K562 (cell line): ENCODE data around the gene SLC9A7.

Source experiments
- NCOA2 ChIP-seq, 2 experiments: fragments of 450-650 bp; IDR thresholded peaks; 2 replicates each; pipeline ENCODE4 v1.6.1; 2018; ENCODE audit warnings: mild to moderate bottlenecking in 2 of 2, moderate library complexity in 1 of 2; ENCODE audit not compliant: partially characterized antibody in 2 of 2
- RUNX1 ChIP-seq: sonication (generic); IDR thresholded peaks from 2 replicates; pipeline ENCODE4 v1.6.1; 2016; ENCODE audit warnings: antibody characterized with exemption, low read depth
- SETDB1 ChIP-seq: IDR thresholded peaks from one replicate; pipeline ENCODE4 v1.6.1; 2012; ENCODE audit warnings: low read length, control low read depth, inconsistent platforms
- TOE1 ChIP-seq, 2 experiments: fragments of 450-650 bp in 1 of 2; sonication (generic) in 1 of 2; formaldehyde crosslinking in 1 of 2; IDR thresholded peaks; 2 replicates each; pipeline versions ENCODE4 v1.7.1 to v1.8.0; 2016 to 2022; ENCODE audit warnings: borderline replicate concordance in 2 of 2, mild to moderate bottlenecking in 2 of 2, antibody characterized with exemption in 1 of 2, inconsistent platforms in 1 of 2, low read depth in 1 of 2, missing genetic modification reagents in 1 of 2, moderate library complexity in 1 of 2
- ZNF780A ChIP-seq: fragments of 250-450 bp; sonication (Bioruptor Pico); IDR thresholded peaks from 2 replicates; pipeline ENCODE4 v1.5.0; 2021; ENCODE audit warnings: mild to moderate bottlenecking
- TF ChIP-seq, protein P1 (sequence below), 3 experiments: IDR thresholded peaks in 2 of 3; conservative IDR thresholded peaks in 1 of 3; 2 replicates each; pipeline ENCODE4 v1.5.1; 2011 to 2012; ENCODE audit warnings: low read length in 3 of 3, mild to moderate bottlenecking in 3 of 3, control low read depth in 2 of 3, improper control_type of control experiment in 1 of 3, inconsistent platforms in 1 of 3, low read depth in 1 of 3, mixed read lengths in 1 of 3, moderate library complexity in 1 of 3; ENCODE audit not compliant: insufficient read depth in 2 of 3

DNA sequence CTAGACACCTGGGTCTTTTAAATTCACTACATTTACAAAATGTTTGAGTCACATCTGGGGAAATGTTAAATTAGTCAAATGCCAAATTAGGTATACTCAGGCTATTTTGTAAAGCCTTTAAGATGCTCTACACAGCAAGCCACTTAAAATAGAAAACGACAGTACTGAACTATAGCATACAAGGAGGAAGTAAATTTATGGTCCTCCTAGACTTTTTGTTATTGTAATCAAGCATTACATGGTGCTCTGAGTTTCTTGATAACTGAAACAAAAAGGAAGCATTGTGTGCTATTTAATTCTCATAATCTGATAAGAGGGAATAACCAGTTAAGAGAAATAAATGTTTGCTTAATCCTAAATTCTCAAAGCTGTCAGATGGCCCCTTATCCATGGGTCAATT, 46.2 kb downstream of the SLC9A7 start:
- TF ChIP-seq RUNX1 (no peak), NCOA2 (IDR thresholded peaks at IDR 0.05; ENCODE audit: partially characterized antibody in 2 of 2) (no peak), ZNF780A (no peak), TOE1 (IDR thresholded peaks at IDR 0.05; ENCODE audit: borderline replicate concordance) (no peak), TOE1 (CRISPR knock-in tag; IDR thresholded peaks at IDR 0.05; ENCODE audit: borderline replicate concordance, low read depth) (no peak), SETDB1 (no peak)
- TF ChIP-seq, protein P1, sequence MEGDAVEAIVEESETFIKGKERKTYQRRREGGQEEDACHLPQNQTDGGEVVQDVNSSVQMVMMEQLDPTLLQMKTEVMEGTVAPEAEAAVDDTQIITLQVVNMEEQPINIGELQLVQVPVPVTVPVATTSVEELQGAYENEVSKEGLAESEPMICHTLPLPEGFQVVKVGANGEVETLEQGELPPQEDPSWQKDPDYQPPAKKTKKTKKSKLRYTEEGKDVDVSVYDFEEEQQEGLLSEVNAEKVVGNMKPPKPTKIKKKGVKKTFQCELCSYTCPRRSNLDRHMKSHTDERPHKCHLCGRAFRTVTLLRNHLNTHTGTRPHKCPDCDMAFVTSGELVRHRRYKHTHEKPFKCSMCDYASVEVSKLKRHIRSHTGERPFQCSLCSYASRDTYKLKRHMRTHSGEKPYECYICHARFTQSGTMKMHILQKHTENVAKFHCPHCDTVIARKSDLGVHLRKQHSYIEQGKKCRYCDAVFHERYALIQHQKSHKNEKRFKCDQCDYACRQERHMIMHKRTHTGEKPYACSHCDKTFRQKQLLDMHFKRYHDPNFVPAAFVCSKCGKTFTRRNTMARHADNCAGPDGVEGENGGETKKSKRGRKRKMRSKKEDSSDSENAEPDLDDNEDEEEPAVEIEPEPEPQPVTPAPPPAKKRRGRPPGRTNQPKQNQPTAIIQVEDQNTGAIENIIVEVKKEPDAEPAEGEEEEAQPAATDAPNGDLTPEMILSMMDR (IDR thresholded peaks at IDR 0.05 in 2 of 3, conservative IDR thresholded peaks at IDR 0.05 in 1 of 3; ENCODE audit: insufficient read depth in 2 of 3, low read depth in 1 of 3, low read length in 3 of 3) = no peak
